Measurements from ENCODE around the gene TBC1D10B.
"Not testable (repeated sequence)": the region's sequence is repeated elsewhere in the genome, so short reads cannot be mapped to it uniquely, and the experiment has no call there.

GRCh38 chr16:30341971-30342370 lies 28.3 kb downstream of the TBC1D10B start:
- TF ChIP-seq EZH2 (IDR thresholded peaks at IDR 0.05; ENCODE audit: borderline replicate concordance, low read depth, low read length, severe bottlenecking), result not testable (repeated sequence)
- TF ChIP-seq CTCF (IDR thresholded peaks at IDR 0.05; ENCODE audit: borderline replicate concordance, extremely low read depth, low read length, poor library complexity, severe bottlenecking), result peak; percentile 6
